Ectodermal cell (in vitro differentiated cells): Measurements from ENCODE around the gene RELL2. TPM values are rescaled to one million over a fixed set of nuclear protein-coding genes. Genes with fewer than 3 reads are reported as not detected.
A peak's percentile ranks its signal among the peaks of the same experiment; 100 is the strongest.

Source experiments
- H3K27ac ChIP-seq: 2 replicates; pipeline ENCODE4 v1.7.0; 2013; ENCODE audit warnings: mild to moderate bottlenecking, low read depth, low read length; ENCODE audit not compliant: insufficient read depth, poor library complexity, severe bottlenecking
- H3K27me3 ChIP-seq: 2 replicates; pipeline ENCODE4 v1.7.0; 2013; ENCODE audit warnings: mild to moderate bottlenecking, low read length; ENCODE audit not compliant: insufficient read depth, control insufficient read depth, poor library complexity, severe bottlenecking
- H3K36me3 ChIP-seq: one replicate; pipeline ENCODE4 v1.7.0; 2013; ENCODE audit warnings: low read length; ENCODE audit not compliant: control insufficient read depth, insufficient read depth
- H3K4me1 ChIP-seq: one replicate; pipeline ENCODE4 v1.7.0; 2013; ENCODE audit warnings: low read length; ENCODE audit not compliant: control insufficient read depth, insufficient read depth
- H3K4me3 ChIP-seq: 2 replicates; pipeline ENCODE4 v1.7.0; 2013; ENCODE audit warnings: low read depth, low read length, control low read depth; ENCODE audit not compliant: insufficient read depth
- H3K9me3 ChIP-seq: 2 replicates; pipeline ENCODE4 v1.7.0; 2013; ENCODE audit warnings: mild to moderate bottlenecking, low read length, moderate library complexity; ENCODE audit not compliant: control insufficient read depth
- WGBS, 2 experiments: methylation state at CpG; one replicate each; pipeline ENCODE4 v1.1.7; 2013; ENCODE audit warnings: missing lambda C conversion rate in 2 of 2; 5-methylcytosine and 5-hydroxymethylcytosine counted together
- polyA plus RNA-seq, 4 experiments: library from polyadenylated mRNA; stranded (reverse); fragments of 50-300 nt; gene quantifications; one replicate each; pipeline ENCODE4 v1.2.3, GENCODE V29; 2013

The RELL2 gene
- 2.6 TPM for polyA plus RNA-seq (2013, experiment 1 of 4)
- 2.3 TPM for polyA plus RNA-seq (2013, experiment 2 of 4)
- 3.0 TPM for polyA plus RNA-seq (2013, experiment 3 of 4)
- 1.9 TPM for polyA plus RNA-seq (2013, experiment 4 of 4)

- Histone ChIP-seq H3K4me3 (peak within 1 kb of the TSS; percentile 74), H3K27me3 (peaks cover 21% of the 10 kb centered on the region), H3K27ac (no peak within 1 kb of the TSS), H3K9me3 (no peaks in the 10 kb centered on the region), H3K4me1 (peaks cover 4% of the 10 kb centered on the region), H3K36me3 (no peaks in the 10 kb centered on the region)
- WGBS, 2 experiments: 0% methylated on average over 55 of the region's 55 CpGs
Observed at GRCh38 chr5:141636413-141637122, at the start of gene RELL2, which contains the start of gene HDAC3. Gene RELL2 (plus strand): TSS chr5:141636997. CDS start chr5:141638226, 1,229 bp downstream. Gene HDAC3 (minus strand): TSS chr5:141636849. CDS start chr5:141636790, 59 bp downstream.

- H3K4me3 ChIP-seq: no peak overlapping the region
- no peaks in the 10 kb centered on the region for H3K4me1 ChIP-seq
- no peaks in the 10 kb centered on the region for H3K9me3 ChIP-seq
- H3K36me3 ChIP-seq: peaks cover 9% of the 10 kb centered on the region
- 93 to 100% methylated on average over 1 to 2 of the region's 2 CpGs for whole genome bisulfite sequencing, 2 experiments
- H3K27me3 ChIP-seq: no peaks in the 10 kb centered on the region
- H3K27ac ChIP-seq: no peak overlapping the region
Observed at GRCh38 chr5:141590127-141590526, 46.7 kb upstream of the RELL2 start.

- WGBS, 2 experiments: 87 to 100% methylated on average over 1 of the region's 1 CpG
- Histone ChIP-seq H3K4me1 (no peaks in the 10 kb centered on the region), H3K27ac (no peak overlapping the region), H3K4me3 (no peak overlapping the region), H3K9me3 (no peaks in the 10 kb centered on the region), H3K27me3 (no peaks in the 10 kb centered on the region), H3K36me3 (no peaks in the 10 kb centered on the region)
Observed at GRCh38 chr5:141596867-141597266, 39.9 kb upstream of the RELL2 start.

GRCh38 chr5:141597394-141597793 is 39.4 kb upstream of the RELL2 start:
- Histone ChIP-seq H3K36me3 (no peaks in the 10 kb centered on the region), H3K4me3 (no peak overlapping the region)
- 90 to 95% methylated on average over 2 of the region's 2 CpGs for WGBS, 2 experiments

GRCh38 chr5:141597814-141598213 is 39.0 kb upstream of the RELL2 start:
- no peaks in the 10 kb centered on the region for H3K9me3 ChIP-seq
- 94 to 97% methylated on average over 2 of the region's 2 CpGs for WGBS, 2 experiments
- H3K36me3 ChIP-seq: no peaks in the 10 kb centered on the region
- H3K27me3 ChIP-seq: no peaks in the 10 kb centered on the region
- no peaks in the 10 kb centered on the region for H3K4me1 ChIP-seq
- H3K27ac ChIP-seq: no peak overlapping the region
- H3K4me3 ChIP-seq: no peak overlapping the region

More at GRCh38 chr5:141597394-141597793, 39.4 kb upstream of the RELL2 start:
- Histone ChIP-seq H3K27me3 (no peaks in the 10 kb centered on the region), H3K9me3 (no peaks in the 10 kb centered on the region), H3K27ac (no peak overlapping the region), H3K4me1 (no peaks in the 10 kb centered on the region)

- Histone ChIP-seq H3K36me3 (no peaks in the 10 kb centered on the region), H3K9me3 (no peaks in the 10 kb centered on the region), H3K4me1 (no peaks in the 10 kb centered on the region), H3K27ac (no peak overlapping the region), H3K4me3 (no peak overlapping the region), H3K27me3 (no peaks in the 10 kb centered on the region)
- 93 to 100% methylated on average over 2 to 3 of the region's 3 CpGs for WGBS, 2 experiments
Observed at GRCh38 chr5:141598391-141599345, 38.1 kb upstream of the RELL2 start.

GRCh38 chr5:141602606-141603005 is 34.2 kb upstream of the RELL2 start:
- Histone ChIP-seq H3K4me1 (peaks cover 7% of the 10 kb centered on the region), H3K27me3 (no peaks in the 10 kb centered on the region), H3K4me3 (no peak overlapping the region), H3K9me3 (no peaks in the 10 kb centered on the region), H3K36me3 (no peaks in the 10 kb centered on the region), H3K27ac (no peak overlapping the region)
- 92% methylated on average over 1 of the region's 1 CpG; no CpG with 5 or more reads in 1 of the 2 experiments for WGBS, 2 experiments

GRCh38 chr5:141603923-141604717 is 32.7 kb upstream of the RELL2 start:
- H3K4me1 ChIP-seq: peaks cover 7% of the 10 kb centered on the region
- no peak overlapping the region for H3K27ac ChIP-seq
- H3K9me3 ChIP-seq: no peaks in the 10 kb centered on the region
- no peak overlapping the region for H3K4me3 ChIP-seq
- no peaks in the 10 kb centered on the region for H3K27me3 ChIP-seq
- no peaks in the 10 kb centered on the region for H3K36me3 ChIP-seq
- 90% methylated on average over 6 of the region's 6 CpGs for WGBS, 2 experiments

- 90 to 91% methylated on average over 6 of the region's 6 CpGs for WGBS, 2 experiments
- H3K4me1 ChIP-seq: peaks cover 7% of the 10 kb centered on the region
- no peak overlapping the region for H3K4me3 ChIP-seq
- H3K36me3 ChIP-seq: no peaks in the 10 kb centered on the region
- no peaks in the 10 kb centered on the region for H3K27me3 ChIP-seq
- no peak overlapping the region for H3K27ac ChIP-seq
- H3K9me3 ChIP-seq: no peaks in the 10 kb centered on the region
Observed at GRCh38 chr5:141605523-141606277, 31.1 kb upstream of the RELL2 start.
